ENCODE data around the gene FAM237B. TPM values are rescaled to one million over a fixed set of nuclear protein-coding genes. Genes with fewer than 3 reads are reported as not detected.

Gene FAM237B
- total and polyA plus RNA-seq, 2 of the 13 experiments (the other 11 are each of a cell fraction or from before 2014, with no cell fraction given): not detected

DNA sequence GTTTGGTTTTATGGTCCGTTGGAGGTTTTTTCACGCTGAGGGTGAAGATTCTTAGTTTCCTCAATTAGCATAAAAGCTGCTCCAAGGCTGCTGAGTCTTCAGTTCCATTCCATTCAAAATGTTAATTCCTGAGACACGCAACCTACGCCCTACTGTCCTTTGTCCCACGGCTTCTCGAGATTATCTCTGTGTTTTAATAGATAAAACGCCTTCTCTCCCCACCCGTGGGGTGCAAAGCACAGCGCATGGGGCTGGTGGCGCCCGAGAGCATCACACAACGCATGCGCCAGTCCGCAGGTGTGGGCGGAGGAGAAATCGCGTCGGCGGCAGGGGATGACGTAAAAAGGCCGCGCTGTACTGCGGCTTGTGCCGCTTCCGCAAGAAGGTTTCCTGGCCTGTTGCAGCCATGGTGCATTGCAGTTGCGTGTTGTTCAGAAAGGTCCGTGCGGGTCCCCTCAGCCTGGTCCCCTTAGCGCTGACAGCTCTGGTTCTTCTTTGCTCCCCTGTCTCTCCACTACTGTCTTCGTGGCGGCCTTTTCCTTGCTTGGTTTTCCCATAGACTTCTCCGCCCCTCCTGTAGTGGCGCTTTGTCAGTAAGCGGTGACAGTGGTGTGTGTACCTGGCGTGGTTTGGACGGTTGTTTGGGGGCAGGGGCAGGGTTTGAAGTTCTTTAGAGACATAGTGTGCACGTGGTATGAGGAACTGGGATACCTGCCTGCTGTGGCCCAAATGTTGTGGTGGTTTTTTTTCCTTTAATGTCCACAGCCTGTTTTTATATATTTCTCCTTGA lies 25.4 kb upstream of the FAM237B start, which contains the start of gene GTPBP10 (continued):
- TF ChIP-seq ZBTB39 (CRISPR knock-in tag; IDR thresholded peaks at IDR 0.05): no peak
- TF ChIP-seq ZNF781 (CRISPR knock-in tag; IDR thresholded peaks at IDR 0.05; ENCODE audit: borderline replicate concordance, not compliant biosample characterization): peak; percentile 85
- peak; percentile 53 for TF ChIP-seq CBX1 (IDR thresholded peaks at IDR 0.05; ENCODE audit: low read depth)
- peak; percentile 81; the same call in 1 of the 2 replicates for TF ChIP-seq ZNF83 (CRISPR knock-in tag; IDR thresholded peaks at IDR 0.05; ENCODE audit: borderline replicate concordance)
- TF ChIP-seq KAT2B (IDR thresholded peaks at IDR 0.05; ENCODE audit: borderline replicate concordance, low read depth, low read length): no peak
- TF ChIP-seq ZNF598 (CRISPR knock-in tag; IDR thresholded peaks at IDR 0.05; ENCODE audit: borderline replicate concordance): peak; percentile 98
- TF ChIP-seq HMGA1 (CRISPR knock-in tag; conservative IDR thresholded peaks at IDR 0.05): no peak
- TF ChIP-seq, protein P1, sequence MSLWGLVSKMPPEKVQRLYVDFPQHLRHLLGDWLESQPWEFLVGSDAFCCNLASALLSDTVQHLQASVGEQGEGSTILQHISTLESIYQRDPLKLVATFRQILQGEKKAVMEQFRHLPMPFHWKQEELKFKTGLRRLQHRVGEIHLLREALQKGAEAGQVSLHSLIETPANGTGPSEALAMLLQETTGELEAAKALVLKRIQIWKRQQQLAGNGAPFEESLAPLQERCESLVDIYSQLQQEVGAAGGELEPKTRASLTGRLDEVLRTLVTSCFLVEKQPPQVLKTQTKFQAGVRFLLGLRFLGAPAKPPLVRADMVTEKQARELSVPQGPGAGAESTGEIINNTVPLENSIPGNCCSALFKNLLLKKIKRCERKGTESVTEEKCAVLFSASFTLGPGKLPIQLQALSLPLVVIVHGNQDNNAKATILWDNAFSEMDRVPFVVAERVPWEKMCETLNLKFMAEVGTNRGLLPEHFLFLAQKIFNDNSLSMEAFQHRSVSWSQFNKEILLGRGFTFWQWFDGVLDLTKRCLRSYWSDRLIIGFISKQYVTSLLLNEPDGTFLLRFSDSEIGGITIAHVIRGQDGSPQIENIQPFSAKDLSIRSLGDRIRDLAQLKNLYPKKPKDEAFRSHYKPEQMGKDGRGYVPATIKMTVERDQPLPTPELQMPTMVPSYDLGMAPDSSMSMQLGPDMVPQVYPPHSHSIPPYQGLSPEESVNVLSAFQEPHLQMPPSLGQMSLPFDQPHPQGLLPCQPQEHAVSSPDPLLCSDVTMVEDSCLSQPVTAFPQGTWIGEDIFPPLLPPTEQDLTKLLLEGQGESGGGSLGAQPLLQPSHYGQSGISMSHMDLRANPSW (CRISPR knock-in tag; IDR thresholded peaks at IDR 0.05; ENCODE audit: borderline replicate concordance): no peak
- no peak; the same call in 1 of the 2 replicates for TF ChIP-seq ZNF772 (CRISPR knock-in tag; IDR thresholded peaks at IDR 0.05)
- no peak for TF ChIP-seq PBX3 (CRISPR knock-in tag; IDR thresholded peaks at IDR 0.05; ENCODE audit: borderline replicate concordance)
- TF ChIP-seq CENPX (CRISPR knock-in tag; IDR thresholded peaks at IDR 0.05): no peak
- TF ChIP-seq, protein P2, sequence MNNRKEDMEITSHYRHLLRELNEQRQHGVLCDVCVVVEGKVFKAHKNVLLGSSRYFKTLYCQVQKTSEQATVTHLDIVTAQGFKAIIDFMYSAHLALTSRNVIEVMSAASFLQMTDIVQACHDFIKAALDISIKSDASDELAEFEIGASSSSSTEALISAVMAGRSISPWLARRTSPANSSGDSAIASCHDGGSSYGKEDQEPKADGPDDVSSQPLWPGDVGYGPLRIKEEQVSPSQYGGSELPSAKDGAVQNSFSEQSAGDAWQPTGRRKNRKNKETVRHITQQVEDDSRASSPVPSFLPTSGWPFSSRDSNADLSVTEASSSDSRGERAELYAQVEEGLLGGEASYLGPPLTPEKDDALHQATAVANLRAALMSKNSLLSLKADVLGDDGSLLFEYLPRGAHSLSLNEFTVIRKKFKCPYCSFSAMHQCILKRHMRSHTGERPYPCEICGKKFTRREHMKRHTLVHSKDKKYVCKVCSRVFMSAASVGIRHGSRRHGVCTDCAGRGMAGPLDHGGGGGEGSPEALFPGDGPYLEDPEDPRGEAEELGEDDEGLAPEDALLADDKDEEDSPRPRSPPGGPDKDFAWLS (CRISPR knock-in tag; IDR thresholded peaks at IDR 0.05; ENCODE audit: borderline replicate concordance): no peak
- TF ChIP-seq SALL1 (CRISPR knock-in tag; IDR thresholded peaks at IDR 0.05): peak; percentile 94
- TF ChIP-seq ZNF687 (CRISPR knock-in tag; IDR thresholded peaks at IDR 0.05): peak; percentile 91
- peak; percentile 86 for TF ChIP-seq RBFOX2 (IDR thresholded peaks at IDR 0.05; ENCODE audit: low read depth, low read length)
